Measurements from ENCODE around the gene TET1. TPM values are rescaled to one million over a fixed set of nuclear protein-coding genes. Genes with fewer than 3 reads are reported as not detected.
A peak's percentile ranks its signal among the peaks of the same experiment; 100 is the strongest.
"Not testable (repeated sequence)": the region's sequence is repeated elsewhere in the genome, so short reads cannot be mapped to it uniquely, and the experiment has no call there.

TET1 gene
- total RNA-seq, 4 donors from 2014 or later: 3.5 to 40.3 (median 7.1) TPM

DNA sequence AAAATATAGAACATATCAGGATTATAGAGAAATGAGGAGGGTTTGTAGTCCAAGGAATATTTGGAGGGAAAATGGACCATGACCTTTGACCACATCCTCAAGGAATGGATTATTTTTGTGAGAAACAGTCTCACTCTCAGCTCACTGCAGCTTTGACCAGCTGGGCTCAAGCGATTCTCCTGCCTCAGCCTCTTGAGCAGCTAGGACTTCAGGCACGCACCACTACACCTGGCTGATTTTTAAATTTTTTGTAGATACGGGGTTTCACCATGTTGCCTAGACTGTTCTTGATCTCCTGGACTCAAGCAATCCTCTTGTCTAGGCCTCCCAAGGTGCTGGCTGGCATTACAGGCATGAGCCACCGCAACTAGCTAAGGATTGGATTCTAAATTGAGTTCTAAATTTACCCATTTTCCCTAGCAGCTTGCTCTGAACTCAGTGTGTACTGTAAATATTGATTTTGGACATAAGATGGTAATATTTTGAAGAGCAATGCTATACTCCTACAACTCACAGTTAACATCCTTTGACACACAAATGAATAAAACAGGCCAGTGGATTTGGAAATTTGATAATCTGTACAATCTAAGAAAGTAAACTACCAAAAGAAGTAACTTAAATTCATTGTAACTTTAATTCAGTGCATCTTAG, 73.8 kb downstream of the TET1 start:
- H3K4me3 ChIP-seq: no peak overlapping the region
- H3K4me1 ChIP-seq: no peaks in the 10 kb centered on the region
- no peaks in the 10 kb centered on the region for H3K9me3 ChIP-seq
- no peak overlapping the region for H3K27ac ChIP-seq
- H3K36me3 ChIP-seq: no peaks in the 10 kb centered on the region
- no peak for DNase-seq
- TF ChIP-seq, protein P1, sequence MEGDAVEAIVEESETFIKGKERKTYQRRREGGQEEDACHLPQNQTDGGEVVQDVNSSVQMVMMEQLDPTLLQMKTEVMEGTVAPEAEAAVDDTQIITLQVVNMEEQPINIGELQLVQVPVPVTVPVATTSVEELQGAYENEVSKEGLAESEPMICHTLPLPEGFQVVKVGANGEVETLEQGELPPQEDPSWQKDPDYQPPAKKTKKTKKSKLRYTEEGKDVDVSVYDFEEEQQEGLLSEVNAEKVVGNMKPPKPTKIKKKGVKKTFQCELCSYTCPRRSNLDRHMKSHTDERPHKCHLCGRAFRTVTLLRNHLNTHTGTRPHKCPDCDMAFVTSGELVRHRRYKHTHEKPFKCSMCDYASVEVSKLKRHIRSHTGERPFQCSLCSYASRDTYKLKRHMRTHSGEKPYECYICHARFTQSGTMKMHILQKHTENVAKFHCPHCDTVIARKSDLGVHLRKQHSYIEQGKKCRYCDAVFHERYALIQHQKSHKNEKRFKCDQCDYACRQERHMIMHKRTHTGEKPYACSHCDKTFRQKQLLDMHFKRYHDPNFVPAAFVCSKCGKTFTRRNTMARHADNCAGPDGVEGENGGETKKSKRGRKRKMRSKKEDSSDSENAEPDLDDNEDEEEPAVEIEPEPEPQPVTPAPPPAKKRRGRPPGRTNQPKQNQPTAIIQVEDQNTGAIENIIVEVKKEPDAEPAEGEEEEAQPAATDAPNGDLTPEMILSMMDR (IDR thresholded peaks at IDR 0.05): no peak
- TF ChIP-seq POLR2A (IDR thresholded peaks at IDR 0.05): no peak
- intact Hi-C loops (cut with DNase I; ENCODE audit: low total_unique reads): no loop called here
- no peaks in the 10 kb centered on the region for H3K27me3 ChIP-seq

DNA sequence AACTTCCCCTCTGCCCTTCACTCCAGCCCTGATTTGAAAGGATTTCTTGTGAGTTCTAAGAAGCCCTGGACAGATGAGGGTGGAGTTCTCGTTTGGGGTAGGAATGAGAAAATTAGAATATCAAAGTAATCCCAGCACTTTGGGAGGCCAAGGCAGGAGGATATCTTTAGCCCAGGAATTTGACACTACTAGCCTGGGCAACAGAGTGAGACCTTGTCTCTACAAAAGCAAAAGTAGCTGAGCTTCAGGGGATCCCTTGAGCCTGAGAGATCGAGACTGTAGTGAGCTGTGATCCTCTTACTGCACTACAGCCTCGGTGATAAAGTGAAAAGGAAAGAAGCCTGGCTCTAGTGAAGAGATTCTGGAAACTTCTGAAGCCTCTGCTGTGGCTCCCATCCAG, 76.2 kb downstream of the TET1 start:
- intact Hi-C loops (cut with DNase I; ENCODE audit: low total_unique reads): no loop called here
- no peak overlapping the region for H3K4me3 ChIP-seq
- no peaks in the 10 kb centered on the region for H3K4me1 ChIP-seq
- H3K27me3 ChIP-seq: no peaks in the 10 kb centered on the region
- TF ChIP-seq POLR2A (IDR thresholded peaks at IDR 0.05): no peak
- TF ChIP-seq, protein P1 (IDR thresholded peaks at IDR 0.05): no peak
- no peaks in the 10 kb centered on the region for H3K36me3 ChIP-seq
- DNase-seq: no peak
- H3K27ac ChIP-seq: no peak overlapping the region
- no peaks in the 10 kb centered on the region for H3K9me3 ChIP-seq

DNA sequence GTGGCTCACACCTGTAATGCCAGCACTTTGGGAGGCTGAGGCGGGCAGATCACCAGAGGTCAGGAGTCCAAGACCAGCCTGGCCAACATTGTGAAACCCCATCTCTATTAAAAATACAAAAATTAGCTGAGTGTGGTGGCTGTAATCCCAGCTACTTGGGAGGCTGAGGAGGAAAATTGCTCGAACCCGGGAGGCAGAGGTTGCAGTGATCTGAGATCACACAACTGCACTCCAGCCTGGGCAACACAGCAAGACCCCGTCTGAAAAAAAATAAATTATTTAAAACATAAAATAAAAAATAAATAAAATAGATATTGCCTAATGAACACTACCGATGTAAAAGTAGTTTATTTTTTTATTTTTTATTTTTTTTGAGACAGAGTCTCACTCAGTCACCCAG, 83.4 kb downstream of the TET1 start:
- H3K27ac ChIP-seq; H3K4me1 ChIP-seq; H3K27me3 ChIP-seq; H3K36me3 ChIP-seq; intact Hi-C loops (cut with DNase I; ENCODE audit: low total_unique reads); H3K4me3 ChIP-seq; DNase-seq; H3K9me3 ChIP-seq: not testable (repeated sequence)

DNA sequence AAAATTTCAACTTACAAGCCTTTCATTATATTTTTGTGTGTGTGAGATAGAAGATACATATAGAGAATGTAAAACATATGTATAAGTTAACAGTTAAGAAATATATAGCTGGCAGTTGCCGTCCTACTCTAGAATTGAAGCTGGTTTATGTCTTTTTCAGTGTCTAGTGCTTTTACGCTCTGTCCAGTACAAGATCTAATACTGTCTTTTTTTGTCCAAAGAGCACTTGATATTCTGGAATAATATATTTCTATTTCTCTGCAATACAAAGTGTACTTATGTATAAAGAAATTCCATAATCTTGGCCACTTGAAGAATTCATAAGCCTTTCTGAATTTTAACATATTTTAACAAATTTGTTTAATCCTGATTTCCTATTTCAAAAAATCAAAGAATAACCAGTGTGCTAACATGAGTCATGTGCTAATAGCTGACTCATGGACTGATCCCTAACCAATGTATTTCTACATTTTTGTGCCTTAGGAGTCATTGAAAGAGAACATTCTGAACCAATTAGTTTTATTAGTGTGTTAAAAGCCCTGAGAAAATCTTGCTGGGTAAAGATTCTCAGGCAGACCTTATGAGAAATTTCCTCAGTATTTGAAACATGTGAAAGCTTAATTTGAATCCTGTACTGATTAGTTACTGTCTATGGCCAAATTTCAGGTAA, 87.7 kb downstream of the TET1 start:
- Histone ChIP-seq H3K9me3 (no peaks in the 10 kb centered on the region), H3K4me3 (no peak overlapping the region), H3K27ac (peak overlapping the region; percentile 21 to 67), H3K4me1 (no peaks in the 10 kb centered on the region), H3K27me3 (no peaks in the 10 kb centered on the region), H3K36me3 (no peaks in the 10 kb centered on the region)
- TF ChIP-seq POLR2A (IDR thresholded peaks at IDR 0.05): no peak
- TF ChIP-seq, protein P1 (IDR thresholded peaks at IDR 0.05): no peak
- DNase-seq: no peak
- intact Hi-C loops (cut with DNase I; ENCODE audit: low total_unique reads): no loop called here

DNA sequence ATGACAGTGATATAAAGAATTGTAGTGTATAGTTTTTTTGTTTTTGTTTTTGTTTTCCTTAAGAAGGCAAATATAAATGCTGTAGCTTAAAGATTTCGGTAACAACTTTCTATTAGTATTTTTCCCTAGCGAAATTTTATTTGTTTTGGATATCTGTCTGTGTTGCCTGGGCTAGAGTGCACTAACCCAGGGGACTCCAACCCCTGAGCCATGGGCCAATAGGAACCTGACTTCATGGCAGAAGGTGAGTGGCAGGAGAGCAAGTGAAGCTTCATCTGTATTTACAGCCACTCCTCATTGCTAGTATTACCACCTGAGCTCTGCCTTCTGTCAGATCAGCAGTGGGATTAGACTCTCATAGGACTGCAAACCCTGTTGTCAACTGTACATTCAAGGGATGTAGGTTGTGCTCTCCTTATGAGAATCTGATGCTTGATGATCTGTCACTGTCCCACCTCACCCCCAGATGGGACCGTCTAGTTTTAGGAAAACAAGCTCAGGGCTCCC, 95.5 kb downstream of the TET1 start:
- intact Hi-C loops (cut with DNase I; ENCODE audit: low total_unique reads): no loop called here

More for the DNA sequence above, 95.5 kb downstream of the TET1 start:
- H3K4me1 ChIP-seq: no peaks in the 10 kb centered on the region
- no peak overlapping the region for H3K27ac ChIP-seq
- no peak overlapping the region for H3K4me3 ChIP-seq
- DNase-seq: no peak
- TF ChIP-seq, protein P1 (IDR thresholded peaks at IDR 0.05): no peak
- TF ChIP-seq POLR2A (IDR thresholded peaks at IDR 0.05): no peak
- H3K9me3 ChIP-seq: no peaks in the 10 kb centered on the region
- H3K27me3 ChIP-seq: no peaks in the 10 kb centered on the region
- H3K36me3 ChIP-seq: no peaks in the 10 kb centered on the region
